HG03342 (cell line): ENCODE measurements around the gene TM9SF4.

Experiments
- ATAC-seq: cut with Tn5 transposase; IDR thresholded peaks from one replicate; pipeline ENCODE4 v1.9.1; 2021; ENCODE audit warnings: mild to moderate bottlenecking, moderate library complexity; ENCODE audit not compliant: unreplicated experiment

Gene TM9SF4

GRCh38 chr20:32109392-32110172 is at the start of gene TM9SF4:
TSS of gene TM9SF4 (plus strand) at chr20:32109714. CDS start at chr20:32109741, 27 bp downstream.
- peak; percentile 77 for ATAC-seq

- no peak for ATAC-seq
Observed at GRCh38 chr20:32062776-32063170, 46.7 kb upstream of the TM9SF4 start.

- ATAC-seq, result no peak
Observed at GRCh38 chr20:32063695-32064094, 45.8 kb upstream of the TM9SF4 start.

- ATAC-seq, result no peak
Observed at GRCh38 chr20:32064667-32065066, 44.8 kb upstream of the TM9SF4 start.

- no peak for ATAC-seq
Observed at GRCh38 chr20:32067234-32067821, 42.2 kb upstream of the TM9SF4 start.

GRCh38 chr20:32068174-32068573 is 41.3 kb upstream of the TM9SF4 start:
- ATAC-seq, result no peak

- ATAC-seq, result no peak
Observed at GRCh38 chr20:32069711-32070110, 39.8 kb upstream of the TM9SF4 start.

GRCh38 chr20:32070282-32070681 is 39.2 kb upstream of the TM9SF4 start:
- no peak for ATAC-seq

GRCh38 chr20:32070690-32071213 is 38.8 kb upstream of the TM9SF4 start:
- no peak for ATAC-seq

- ATAC-seq, result no peak
Observed at GRCh38 chr20:32071395-32072167, 37.9 kb upstream of the TM9SF4 start.

GRCh38 chr20:32072168-32072750 is 37.3 kb upstream of the TM9SF4 start:
- ATAC-seq, result no peak

- no peak for ATAC-seq
Observed at GRCh38 chr20:32075534-32075933, 34.0 kb upstream of the TM9SF4 start.

- no peak for ATAC-seq
Observed at GRCh38 chr20:32077190-32077589, 32.3 kb upstream of the TM9SF4 start.

- ATAC-seq, result no peak
Observed at GRCh38 chr20:32078322-32078721, 31.2 kb upstream of the TM9SF4 start.

GRCh38 chr20:32078791-32079190 is 30.7 kb upstream of the TM9SF4 start:
- ATAC-seq, result no peak

- ATAC-seq, result no peak
Observed at GRCh38 chr20:32079655-32080109, 29.8 kb upstream of the TM9SF4 start.

- no peak for ATAC-seq
Observed at GRCh38 chr20:32080783-32081182, 28.7 kb upstream of the TM9SF4 start.

GRCh38 chr20:32083469-32083868 is 26.0 kb upstream of the TM9SF4 start:
- no peak for ATAC-seq

- ATAC-seq, result no peak
Observed at GRCh38 chr20:32087070-32087469, 22.4 kb upstream of the TM9SF4 start.

- ATAC-seq, result no peak
Observed at GRCh38 chr20:32088759-32089158, 20.8 kb upstream of the TM9SF4 start.
